Measurements from ENCODE around the gene ARHGAP24.
A peak's percentile ranks its signal among the peaks of the same experiment; 100 is the strongest.

ARHGAP24 gene

DNA sequence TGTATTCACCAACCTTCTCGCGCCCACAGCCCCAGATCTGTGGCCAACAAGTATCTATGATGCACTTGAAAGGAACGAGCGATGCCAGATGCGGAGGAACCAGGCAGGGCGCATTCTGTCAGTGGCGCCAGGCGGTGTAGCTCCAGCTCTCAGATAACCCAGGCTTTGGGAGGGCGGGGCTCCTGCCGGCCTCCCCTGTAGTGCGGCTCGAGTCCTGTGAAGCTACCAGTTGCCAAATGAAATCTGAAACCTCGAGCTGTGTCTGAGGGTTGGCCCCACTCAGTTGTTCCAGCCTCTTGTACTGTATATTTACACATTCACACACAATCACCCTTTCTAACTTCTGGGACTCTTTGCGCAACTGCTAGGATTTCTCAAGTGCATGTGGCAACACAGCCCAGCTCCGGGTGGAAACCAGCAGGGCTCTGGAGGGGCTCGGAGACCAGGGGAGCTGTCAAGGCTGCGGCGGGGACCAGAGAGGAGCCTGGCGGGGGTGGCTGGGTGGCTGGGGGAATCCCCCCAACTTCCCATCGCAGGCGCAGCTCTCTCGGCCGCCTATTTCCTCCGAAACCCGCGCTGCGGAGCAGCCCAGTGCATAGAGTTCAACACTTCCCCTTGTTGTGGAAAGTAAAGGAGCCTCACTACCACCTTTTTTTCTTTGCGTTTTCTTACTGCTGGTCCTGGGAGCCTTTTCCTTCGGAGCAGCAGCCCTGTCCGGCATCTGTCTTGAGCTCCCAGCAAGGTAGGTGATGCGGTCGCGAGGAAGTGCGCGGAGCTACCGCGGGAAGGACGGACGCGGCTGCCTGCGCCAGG lies at the start of gene ARHGAP24:
Gene ARHGAP24, plus strand, starts transcription at position 333 of the 813 bp plus-strand sequence.
- peak in 1 of 2 donors; percentile 70 for DNase-seq

DNA sequence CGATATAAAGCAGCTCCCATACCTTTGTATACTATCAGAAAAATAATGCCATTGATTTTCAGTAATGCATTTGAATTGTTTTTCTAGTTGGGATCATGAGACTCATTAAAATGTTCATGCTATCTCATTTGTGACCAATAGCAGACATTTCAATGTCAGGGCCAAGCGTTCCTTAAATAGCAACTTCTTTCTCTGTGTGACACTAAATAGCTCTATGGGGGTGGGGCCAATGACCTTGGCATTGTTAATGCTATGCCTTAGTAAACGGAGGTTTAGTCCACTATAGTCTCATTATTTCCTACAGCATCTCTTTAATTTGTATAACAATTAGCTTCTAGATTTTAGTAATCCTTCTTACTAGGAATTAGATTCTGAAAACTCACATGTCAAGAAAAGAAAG lies 48.6 kb upstream of the ARHGAP24 start:
- DNase-seq: no peak

- DNase-seq: no peak
Measured at GRCh38 chr4:85427123-85427522, 47.8 kb upstream of the ARHGAP24 start.

DNA sequence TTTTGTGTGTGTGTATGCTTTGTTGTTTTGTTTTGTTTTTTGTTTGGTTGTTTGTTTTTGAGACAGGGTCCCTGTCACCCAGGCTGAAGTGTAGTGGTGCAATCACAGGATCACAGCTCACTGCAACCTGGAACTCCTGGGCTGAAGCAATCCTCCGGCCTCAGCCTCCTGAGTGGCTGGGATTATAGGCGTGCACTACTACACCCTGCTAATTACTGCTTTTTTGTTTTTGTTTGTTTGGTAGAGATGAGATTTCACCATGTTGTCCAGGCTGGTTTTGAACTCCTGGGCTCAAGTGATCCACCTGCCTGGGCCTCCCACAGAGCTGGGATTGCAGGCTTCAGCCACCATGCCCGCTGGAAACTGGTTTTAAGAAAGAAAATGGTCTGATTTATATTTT lies 44.7 kb upstream of the ARHGAP24 start:
- DNase-seq: no peak

GRCh38 chr4:85430697-85431096 lies 44.3 kb upstream of the ARHGAP24 start:
- no peak for DNase-seq

DNA sequence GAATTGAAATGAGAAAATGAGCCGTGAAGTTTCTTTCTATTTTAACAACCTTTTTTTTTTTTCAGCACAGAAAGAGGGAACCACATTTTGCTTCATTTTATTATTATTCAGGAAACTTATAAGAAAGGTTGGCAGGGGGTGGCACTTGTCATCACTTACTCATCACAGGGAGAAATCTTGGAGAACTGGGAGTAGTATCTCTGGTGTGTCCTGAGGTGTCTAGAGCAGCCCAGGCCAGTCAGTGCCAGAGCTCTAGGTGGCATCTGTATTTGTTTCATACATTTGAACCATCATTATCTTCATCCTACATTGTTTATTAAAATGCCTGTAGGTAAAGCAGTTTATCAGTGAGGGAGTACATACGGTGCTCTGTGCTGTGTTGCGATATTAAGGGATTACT lies 43.8 kb upstream of the ARHGAP24 start:
- DNase-seq: no peak

DNA sequence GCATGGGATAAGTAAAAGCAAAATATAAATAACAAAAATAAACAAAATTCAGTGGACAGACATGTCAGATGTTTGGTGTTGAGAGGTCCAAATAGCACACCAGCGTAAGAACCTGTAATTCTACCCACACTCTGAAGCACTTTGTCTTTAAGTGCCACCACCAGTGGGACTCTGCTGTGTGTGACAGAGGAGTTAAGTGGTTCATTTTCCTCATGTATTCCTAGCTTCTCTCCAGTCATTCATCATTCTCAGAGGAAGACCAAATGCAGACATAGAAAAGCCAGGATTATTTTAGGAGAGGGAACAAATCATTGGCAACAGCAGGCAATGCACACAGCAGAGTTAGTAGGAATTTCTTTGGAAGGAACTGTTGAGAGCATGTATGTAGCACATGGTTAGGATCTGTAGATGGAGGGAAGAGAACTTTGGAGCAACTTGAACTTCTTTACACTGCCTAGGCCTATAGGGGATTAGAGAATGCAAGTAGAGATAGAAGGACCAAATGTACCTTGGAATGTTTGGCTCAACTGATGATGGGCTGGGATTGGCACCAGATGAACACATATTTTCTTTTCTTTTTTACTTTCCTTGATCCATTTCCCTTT lies 43.0 kb upstream of the ARHGAP24 start:
- DNase-seq: no peak

- DNase-seq: no peak
Measured at GRCh38 chr4:85445050-85445639, 29.8 kb upstream of the ARHGAP24 start.

DNA sequence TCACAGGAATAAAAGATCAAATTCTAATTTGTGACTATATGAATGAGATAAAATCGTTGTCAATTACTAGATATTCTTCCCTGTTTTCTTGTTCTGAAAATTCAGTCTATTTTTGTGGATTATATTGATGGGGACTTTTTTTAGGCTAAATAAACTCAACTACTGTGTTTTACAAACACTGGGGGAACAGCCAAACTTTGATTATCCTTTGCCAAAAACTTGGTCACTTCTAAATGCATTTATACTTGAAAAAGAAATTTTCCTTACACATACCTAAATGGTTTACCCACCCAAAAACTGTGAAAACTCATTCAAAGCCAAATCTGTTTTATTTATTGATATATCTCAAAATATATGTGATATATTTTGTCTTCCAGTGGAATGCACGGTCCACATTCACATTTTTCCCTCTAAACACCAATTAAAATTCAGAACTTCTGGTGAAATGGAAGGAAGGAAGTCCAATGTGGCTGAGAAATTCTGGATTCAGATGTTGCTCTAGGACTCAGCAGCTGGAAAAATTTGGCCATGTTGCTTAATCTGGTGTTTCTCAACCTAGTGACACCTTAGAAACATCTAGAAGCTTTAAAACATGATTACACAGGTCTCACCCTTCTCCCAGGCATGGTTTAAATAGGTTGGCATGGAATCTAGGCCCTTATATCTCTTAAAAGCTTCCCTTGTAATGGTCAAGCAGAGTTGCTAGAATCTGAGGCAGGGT lies 28.6 kb upstream of the ARHGAP24 start:
- DNase-seq: no peak

GRCh38 chr4:85448906-85449890 lies 25.8 kb upstream of the ARHGAP24 start:
- no peak for DNase-seq

DNA sequence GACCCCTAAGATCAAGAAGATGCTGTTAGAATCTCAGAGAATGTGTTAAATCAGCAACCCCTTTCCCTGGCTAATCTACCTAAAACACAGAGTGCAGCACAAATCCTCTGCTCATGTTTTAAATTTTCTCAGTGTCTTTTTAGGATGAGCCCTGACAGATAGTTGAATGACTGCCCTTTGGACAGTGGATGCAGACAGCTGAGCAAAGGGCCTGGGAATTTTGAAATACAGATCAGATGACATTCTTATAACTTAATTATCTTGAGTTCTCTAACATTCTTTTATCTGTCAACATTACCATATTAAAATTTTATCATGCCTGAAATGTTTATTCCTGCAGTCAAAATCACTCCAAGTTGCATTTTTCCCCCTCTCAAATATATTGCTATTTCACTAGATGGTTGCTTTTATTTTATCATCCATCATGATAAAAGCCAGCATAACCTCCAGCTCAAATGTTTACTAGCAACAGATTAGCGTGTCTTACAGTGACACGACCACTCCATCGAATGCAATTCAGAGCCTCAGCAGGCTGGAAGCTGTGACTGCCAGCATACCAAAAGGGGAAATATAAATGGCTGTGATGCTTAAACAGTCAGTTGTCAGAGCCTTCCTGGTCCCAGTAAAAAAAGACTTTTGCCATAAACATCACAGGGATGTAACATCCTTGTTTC lies 22.8 kb upstream of the ARHGAP24 start:
- no peak for DNase-seq

DNA sequence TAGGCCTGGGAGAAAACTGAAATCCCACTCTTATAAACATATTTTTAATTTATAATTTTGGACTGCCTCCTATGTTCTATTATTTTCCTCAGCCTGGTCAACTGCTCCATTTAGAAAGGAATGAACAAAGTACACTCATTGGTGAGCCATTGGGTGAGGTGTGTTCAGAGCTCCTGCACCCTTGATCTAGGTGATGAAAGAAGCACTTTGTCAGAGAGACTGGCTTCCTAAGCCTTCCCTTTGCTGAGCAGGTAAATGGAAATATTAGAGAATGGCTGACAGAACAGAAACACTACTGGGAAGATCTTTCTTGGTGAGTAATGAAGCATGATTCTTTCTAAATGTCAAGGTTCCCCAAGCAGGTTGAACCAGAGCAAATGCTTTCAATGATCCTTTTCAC lies 19.0 kb upstream of the ARHGAP24 start:
- no peak for DNase-seq

DNA sequence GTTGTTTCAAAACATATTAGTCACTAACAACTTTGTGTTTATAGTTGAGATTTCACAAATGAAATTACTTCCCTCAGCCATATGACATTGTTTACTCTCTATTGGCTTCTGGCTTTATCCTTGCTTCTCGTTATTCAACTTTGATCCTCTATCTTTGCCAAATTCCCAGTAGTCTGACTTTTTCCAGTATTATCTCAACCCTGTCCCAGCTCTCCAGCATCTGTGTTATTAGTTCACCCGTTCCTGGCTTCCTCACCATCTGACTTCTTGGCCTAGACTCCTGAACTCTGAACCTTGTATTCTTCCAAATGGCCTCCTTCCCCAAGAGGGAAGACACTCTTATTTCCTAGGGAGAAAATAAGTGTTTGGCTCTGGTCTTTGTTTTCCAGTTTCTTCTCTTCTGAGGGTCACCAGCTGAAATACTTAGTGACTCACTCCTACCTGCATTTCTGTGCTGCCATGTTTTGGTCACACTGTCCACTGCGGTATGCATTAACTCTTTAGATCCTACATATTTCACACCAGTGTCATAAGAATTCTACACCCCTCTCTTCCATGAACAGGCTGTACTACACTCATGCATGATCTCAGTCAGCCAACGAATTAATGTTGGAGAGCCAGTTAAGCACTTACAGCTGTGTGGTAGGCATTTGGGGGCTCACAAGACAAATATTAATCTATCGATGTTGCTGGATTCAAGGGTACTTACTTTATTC lies 17.0 kb upstream of the ARHGAP24 start:
- DNase-seq: no peak

DNA sequence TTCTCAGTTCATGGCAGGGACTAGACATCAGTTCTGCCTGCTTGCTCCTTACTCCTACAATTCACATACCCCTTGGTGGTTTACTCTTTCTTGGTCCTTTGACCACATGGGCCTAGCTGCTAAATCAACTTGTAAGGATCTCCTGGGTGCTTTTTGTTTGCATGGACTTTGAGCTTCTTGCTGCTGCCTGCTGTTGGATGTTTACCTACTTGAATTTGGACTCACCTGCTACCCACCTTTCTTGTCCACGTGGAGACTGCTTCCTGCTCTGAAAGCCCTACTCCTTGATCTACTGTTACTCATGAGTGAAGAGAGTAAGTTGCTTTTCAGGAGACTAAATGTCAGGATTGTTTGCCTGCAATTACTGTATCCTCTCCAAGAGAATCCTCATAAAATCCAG lies 15.2 kb upstream of the ARHGAP24 start:
- no peak for DNase-seq

DNA sequence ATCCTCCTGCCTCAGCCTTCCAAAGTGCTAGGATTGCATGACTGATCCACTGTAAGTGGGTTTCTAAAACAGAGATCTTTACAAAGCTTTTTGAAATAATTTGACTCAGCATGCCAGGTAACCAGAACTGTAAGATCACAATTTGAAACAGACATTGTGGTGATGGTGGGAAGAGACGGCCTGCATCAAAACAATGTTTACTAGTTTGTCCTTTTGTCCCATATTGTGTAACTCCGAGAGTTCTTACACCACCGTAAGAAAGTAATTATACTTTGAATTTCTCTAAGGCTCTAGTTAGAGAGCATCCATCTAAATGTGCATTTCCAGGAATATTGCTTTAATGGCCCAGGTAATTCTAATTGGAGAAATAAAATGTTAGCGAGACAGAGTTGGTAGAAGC lies 594 bp upstream of the ARHGAP24 start:
- DNase-seq: no peak

DNA sequence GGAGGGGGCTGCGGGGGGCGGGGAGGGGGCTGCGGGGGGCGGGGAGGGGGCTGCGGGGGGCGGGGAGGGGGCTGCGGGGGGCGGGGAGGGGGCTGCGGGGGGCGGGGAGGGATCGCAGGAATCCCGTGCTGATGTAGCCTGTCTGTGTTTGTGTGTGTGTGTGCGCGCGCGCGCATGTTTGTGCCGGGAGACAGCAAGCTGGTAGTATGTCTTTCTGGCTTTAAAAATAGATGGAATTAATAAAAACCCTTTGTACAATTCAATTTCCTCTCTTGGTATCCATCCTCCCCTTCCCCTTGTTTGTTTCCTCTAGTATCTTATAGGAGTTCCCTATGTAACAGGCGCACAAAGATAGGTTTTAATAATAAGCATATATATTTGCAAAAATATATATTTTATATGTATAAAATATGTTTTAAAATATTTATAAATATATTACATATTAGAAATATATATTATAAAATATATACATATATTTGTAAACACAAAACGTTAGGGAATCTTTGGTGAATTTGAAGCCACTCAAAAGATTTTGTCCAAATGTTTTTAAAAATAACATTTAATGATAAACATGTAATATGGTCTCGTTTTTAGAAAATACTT lies 782 bp downstream of the ARHGAP24 start:
- no peak for DNase-seq

DNA sequence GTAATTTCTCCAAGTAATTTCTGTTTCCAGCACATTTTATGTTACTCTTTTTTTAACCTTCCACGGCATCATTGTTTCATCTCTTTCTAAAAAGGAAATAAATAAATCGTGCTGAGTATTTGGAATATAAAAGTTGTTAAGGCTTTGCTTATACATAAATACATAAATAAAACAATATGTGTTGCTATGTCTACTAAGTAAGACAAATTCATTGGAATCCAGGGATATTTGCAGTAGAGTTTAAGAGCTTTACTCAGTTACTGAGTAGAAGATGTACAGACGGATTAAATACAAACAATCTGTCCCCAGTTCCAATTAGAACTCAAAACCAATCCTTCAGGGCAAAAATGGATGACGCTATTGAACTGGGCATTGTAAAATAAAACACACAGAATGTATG lies 1.4 kb downstream of the ARHGAP24 start:
- DNase-seq: no peak

DNA sequence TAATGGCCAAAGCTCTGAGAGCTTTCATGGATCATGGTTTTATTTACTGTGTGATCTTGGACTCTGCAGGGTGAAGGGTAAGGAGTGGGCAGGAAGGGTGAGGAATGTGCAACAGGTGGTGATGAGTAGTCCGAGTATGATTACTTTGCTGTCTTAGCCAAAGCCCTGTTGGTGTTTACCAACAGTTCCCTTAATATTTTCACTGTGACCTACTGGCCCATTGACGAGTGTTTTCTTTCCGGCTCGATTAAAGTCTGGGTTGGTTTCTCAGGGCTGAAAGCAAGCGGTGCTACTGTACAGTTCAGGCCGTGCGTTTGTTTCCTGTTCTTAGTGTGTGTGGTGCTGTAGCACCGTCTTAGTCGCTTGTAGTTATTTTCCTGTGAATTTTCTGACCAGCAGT lies 2.6 kb downstream of the ARHGAP24 start:
- DNase-seq: no peak

GRCh38 chr4:85478576-85478975 lies 3.6 kb downstream of the ARHGAP24 start:
- DNase-seq: no peak

DNA sequence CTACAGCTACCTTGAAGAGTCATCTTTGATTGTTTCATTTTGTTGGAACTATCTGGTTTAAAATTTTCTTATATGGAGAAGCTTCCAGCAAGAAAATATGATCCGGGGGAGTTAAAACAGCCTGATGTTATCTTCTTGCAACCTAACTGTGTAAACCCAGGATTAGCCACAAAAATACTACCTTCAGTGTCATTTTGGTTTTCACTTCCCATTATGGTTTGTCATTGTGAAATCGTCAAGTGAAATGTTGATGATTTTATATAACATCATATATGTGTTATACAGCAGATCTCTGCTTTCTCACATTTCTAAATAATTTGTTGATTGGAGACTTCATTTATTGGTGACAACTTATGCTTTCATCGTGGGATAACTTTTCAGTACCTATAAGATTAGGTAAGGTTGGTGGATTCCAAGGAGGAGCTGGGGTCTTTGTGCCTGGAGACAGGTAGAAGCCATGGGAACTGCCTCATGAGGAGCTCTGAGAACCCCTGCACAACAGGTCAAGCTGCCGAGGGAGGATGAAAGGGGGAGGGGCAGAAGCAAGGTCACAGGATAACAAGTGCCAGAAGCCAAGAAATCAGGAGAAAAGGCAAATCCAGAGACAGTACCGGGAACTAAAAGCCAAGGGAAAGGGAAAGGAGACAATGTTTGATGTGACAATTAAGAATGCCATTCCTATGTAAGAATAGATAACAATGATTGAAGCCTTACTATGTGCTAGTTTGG lies 7.2 kb downstream of the ARHGAP24 start:
- no peak for DNase-seq
